Activated CD4-positive, alpha-beta T cell treated with anti-CD3 and anti-CD28 coated beads, Interleukin-10, Interleukin-2, amounts not matched to agents 100 ng/mL and 50 ng/mL, durations not matched to agents 16 hours and 8 hours (primary cell): Measurements from ENCODE around the gene NAV2.
A peak's percentile ranks its signal among the peaks of the same experiment; 100 is the strongest.
"Not testable (repeated sequence)": the region's sequence is repeated elsewhere in the genome, so short reads cannot be mapped to it uniquely, and the experiment has no call there.

Experiments used
- DNase-seq: peaks from one replicate; pipeline ENCODE4 v3.0.0-alpha.2; 2020

NAV2 gene

DNA sequence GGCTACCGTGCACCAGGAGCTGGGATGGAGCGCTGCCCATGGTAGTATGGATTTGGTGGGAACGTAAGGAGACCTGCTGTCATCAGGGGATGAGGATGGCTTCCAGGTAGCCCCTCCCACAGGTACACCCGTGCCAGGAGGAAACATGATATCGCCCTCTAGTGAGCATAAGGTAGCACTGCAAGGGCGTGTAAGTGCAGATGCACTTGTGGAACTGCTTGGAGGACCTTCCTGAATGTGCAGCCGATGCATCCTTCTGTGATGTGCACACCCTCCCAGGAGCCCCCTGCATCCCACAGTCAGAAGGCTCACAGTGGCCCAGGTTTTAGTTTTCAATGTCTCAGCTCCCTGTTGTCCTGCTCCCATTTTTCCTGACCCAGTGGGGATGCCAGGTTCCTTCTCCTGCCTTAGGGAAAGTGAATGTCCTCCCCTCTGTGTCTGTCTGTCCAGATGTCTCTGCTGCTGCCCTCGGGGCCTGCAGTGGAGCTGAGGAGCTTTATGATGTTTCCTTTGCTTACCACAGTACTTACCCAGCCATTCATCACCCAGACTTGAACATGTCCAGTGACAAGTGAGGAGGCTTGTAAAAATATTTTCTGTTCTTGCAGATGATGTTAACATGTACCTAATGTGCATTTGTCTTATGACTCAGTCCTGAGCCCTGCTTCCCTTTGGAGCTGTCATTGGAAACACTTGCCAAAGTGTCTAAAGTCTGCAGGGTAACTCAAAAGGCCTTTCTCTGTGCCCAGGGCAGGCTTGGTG is 398.5 kb downstream of the NAV2 start:
- DNase-seq: peak; percentile 74

DNA sequence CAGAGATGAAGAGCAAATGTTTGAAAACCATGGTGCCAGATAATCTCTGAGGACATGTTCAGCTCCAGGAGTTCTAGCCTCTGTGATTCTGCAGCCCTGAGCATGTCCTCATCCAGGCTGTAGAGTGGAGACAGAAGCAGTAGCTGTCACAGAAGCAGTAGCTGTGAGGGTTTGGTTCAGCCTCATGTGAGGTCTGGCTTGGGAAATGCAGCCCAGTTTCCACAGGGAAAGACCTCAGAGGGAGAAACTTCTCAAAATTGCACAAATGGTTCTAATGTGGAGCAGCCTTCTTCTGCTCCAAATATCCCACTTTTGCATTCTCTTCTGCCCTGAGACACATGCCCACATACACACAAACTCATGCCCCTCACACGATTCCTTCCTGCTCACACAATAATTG is 399.2 kb downstream of the NAV2 start:
- DNase-seq: no peak

DNA sequence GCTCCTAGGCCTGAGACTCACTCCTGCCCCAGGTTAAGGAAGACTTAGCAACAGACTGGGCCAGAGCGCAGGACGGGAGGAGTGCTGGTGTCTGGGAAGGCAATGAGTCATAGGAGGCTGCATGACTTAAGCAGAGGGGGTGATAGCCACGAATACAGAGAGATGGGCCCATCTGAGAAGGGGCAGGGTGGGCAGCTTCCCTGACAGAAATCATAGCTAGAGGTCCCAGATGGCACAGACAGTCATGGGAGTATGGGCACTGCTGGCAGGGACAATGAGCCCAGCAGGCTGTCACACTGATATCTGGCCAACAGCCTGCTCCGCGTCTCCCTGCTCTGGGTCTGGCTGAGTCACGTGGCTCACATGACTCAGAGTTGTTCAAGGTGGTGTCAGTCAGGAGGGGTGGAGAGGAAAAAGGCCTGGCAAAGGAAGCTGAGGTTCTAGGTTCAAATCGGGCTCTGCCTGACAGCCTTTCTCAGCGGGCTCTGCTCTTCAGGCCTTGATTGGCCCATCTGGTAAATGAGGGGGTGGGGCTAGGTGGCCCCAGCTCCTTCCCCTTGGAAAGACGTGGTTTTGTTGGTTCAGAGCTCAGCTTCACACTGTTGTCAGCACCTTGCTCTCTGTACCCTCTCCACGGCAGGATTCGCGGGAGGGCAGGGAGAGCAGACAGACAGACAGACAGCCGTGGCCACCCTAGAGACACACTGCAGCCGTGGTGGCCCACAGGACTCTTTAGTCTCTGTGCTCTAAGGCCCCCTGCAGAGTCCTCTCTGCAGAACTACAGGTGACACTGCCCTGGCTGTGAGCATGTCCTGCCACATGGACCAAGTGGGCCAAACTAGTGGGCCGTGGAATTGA is 399.9 kb downstream of the NAV2 start:
- DNase-seq: peak; percentile 35

DNA sequence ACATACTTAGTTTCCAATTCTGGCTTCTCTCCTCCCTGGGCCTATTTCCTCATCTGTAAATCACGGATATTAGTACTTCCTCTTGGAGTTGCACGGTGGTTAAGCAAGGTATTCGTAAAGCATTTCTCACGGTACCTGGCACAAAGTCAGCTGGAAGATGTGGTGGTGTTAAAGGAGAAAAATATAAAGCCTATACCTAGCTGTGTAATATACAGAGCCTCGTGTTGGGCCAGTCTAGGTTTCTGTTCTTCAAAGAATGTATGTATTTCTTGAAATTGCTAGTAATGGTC is 400.5 kb downstream of the NAV2 start:
- no peak for DNase-seq

DNA sequence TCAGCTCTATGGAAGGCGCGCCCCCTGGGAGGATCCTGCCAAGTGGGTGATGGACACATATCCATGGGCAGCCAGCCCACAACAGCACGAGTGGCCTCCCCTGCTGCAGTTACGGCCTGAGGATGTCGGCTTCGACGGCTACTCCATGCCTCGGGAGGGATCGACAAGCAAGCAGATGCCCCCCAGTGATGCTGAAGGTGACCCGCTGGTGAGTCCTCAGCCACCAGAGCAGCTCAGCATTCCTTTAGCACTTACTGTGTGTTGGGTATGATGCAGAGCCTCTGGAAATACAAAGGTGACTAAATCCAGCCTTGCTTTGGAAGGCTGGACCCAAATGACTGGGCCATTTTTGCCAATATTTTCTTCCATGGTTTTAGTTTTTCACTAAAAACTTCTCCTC is 402.0 kb downstream of the NAV2 start:
- no peak for DNase-seq

DNA sequence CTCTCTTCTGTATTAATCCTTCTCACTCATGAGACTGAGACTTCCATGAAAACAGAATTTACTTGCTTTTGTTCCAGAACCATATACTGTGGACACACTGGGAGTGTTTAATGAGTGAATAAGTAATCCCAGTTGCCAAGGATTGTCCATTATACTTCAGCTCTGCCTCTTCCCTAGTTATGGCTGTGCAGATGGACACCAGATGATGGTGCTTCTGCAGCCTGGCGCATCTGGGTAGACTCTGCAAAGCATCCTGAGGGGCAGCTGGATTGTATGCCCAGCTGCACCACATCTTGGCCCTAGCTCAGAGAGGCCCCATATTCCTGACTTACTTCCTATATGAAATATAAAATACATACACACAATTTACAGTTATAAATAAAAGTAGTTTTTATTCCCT is 404.2 kb downstream of the NAV2 start:
- DNase-seq: no peak

DNA sequence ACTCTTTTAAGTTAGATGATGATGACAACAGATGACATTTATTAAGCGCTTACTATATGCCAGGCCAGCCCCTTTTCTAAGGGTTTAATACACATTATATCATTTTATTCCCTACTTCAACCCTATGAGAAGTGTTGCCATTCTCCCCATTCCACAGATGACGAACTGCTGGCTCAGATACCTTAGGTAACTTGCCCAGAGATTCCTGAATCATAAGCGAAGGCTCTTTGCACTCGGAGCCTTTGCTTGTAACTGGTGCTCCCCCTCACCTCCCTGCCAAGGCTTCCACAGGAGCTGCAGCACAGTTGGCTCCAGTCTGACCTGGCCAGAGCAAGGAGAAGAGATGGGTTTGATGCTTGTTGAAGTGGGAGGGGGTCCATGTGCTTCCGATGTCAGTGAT is 404.7 kb downstream of the NAV2 start:
- no peak for DNase-seq

DNA sequence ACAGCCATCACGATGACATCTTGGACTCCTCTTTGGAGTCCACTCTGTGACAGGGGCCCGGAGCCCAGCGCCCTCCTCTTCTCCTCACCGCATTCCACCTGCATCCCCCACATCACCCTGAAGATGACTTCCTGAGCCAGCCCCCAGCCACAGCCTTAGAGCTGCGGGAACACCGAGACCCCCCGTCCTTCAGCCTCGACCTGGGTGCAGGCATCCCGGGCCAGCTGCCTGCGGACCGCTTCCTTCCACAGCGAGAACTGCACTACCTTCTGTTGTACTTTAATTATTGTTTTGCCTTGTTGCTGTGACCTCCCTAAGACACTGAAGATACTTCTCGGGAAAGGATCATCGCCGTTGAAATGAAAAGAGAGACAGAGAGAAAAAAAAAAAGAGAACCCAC is 405.6 kb downstream of the NAV2 start:
- no peak for DNase-seq

DNA sequence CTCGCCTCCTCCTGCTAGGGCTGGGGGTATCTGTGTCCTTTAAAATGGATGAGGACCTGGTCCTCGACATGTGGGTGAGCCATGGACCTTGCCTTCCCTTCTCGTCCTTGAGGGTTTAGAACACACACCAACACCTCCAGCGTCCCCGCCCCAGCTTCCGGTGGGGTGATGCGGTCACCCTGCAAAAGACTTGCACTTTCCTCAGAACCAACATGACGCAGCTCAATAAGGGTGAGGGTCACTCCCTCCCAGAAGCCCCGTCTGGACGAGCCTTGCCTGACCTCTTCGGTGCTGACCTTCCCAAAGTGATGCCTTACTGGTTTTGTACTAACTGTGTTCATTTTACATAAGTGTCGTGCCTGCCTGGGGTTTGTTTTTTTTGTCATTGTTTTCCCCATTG is 406.7 kb downstream of the NAV2 start:
- no peak for DNase-seq

DNA sequence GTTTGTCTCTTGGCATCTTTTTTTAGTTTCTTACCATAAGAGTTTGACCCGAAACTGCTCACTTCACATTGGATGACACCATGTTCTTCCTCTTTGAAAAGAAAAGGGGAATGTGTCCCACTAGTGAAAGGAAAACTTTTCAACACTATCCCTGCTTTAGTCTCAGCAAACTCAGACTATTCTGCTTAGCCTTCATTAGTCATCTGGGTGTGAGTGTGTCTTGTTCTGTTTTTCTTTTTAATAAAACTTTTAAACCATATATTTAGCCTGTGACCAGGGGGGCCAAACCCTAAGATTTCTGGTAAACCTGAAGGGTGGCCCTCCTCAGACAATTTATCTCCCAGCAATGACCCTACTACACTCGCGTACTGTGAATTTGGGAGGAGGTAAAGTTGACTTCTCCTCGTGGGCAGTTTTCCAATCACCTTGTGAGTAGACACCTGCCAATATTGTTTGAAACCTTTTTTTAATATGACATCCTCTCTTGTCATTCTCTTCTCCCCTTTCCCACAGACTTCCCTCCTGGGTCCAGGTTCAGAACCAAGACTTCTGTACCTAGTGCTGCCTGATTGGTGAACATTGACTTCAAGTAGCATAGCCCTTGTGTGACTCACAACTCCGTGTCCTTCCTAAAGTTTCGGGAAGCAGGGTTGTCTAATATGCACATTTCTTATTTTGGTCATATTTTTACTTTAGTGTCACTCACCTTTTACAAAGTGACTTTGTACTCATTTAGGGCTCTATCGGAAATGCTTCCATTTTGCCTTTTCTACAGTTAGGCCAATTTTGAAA is 407.7 kb downstream of the NAV2 start:
- no peak for DNase-seq

DNA sequence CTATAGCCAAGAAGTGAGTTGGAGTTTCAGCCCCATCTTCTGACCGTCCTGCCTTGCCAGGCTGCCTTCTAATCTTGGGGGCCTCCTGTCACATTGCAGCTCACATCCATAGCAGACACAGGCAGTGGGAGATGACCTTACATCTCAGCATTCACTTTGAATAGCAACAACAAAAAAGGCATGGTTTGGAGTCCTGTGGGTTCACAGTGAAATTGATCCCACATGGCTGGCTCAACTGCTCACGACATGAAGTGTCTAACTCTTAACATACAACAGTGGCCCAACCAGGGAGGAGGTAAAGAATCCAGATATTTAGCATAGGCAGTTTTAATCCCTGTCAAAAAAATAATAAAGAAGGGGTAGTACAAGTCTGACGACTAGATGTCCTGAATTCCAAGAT is 409.5 kb downstream of the NAV2 start:
- no peak for DNase-seq

DNA sequence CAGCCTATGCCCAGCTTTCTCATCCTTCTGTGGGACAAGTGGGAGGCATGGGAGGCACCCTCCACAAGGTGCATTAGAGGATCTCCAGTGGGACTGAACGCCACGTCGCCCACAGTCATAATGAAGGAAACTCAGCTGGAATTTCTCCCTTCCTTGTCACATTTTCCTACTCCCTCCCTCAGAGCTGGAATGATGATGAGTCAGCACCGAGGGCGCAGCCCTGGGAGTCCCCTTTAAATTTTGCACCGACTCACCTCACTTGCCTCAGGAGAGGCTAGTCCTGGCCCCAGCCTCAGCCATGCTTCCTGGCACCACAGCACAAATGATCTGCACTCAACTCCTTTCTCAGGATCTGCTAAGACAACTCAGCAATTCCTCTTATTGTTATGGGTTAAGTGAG is 413.3 kb downstream of the NAV2 start:
- DNase-seq: no peak

DNA sequence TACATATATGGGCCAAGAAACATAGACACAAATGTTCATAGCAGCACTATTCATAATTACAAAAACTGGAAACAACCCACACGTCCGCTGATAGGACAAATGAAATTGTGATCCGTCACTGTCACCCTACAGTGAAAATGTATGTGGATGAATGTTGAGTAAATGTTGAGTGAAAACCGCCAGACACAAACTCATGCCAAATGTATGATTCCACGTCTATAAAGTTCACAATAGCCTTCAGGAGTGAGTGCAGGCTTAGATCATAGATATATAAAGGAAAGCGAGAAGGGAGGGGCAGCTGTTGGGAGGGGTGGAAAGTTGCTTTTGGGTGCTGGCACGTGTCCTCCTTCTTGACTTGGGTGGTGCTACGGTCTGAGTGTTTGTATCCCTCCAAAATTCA is 414.1 kb downstream of the NAV2 start:
- DNase-seq: no peak

DNA sequence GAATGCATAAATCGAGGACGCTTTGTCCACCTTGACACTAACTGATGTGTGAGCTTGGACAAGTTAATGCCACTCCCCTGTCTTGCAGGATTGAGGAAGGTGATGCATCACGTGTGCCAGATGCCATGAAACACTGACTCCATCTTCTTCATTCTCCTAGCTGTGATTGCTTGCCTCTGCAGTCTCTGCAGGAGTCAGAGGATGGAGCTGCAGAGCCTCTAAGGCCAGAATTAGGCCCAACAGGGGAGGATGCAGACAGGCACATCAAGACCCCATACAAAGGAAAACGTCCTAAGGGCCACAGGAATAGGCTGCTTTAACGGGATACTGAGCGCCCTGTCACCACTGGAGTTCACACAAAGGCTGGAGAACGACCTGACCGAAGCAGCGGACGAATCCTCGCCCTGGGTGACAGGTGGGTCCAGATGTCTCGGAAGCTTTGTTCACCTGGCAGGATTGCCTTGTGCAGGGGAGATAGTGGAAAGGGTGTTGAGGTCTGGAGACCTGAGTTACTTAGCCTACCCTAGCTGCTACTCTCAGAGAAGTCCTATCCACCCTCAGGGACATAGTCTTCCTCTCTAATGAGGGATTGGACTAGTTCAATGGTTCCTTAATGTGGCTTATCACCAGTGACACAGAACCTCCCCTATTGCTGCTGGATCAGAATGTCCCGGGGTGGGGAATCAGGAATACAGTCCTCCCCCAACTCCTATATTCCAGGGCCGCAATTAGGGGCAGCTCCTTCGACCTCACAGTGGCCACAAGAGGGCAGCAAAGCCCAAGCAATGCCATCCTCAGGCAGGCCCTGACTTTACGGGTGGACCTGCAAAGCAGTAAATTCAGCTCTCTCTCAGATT is 415.3 kb downstream of the NAV2 start:
- DNase-seq: peak; percentile 74

DNA sequence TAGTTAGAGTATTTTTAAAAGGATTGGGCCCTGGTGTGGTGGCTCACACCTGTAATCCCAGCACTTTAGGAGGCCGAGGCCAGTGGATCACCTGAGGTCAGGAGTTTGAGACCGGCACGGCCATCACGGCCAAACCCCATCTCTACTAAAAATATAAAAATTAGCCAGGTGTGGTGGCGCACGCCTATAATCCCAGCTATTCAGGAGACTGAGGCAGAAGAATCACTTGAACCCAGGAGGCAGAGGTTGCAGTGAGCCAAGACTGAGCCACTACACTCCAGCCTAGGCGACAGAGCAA is 415.8 kb downstream of the NAV2 start:
- DNase-seq: not testable (repeated sequence)

DNA sequence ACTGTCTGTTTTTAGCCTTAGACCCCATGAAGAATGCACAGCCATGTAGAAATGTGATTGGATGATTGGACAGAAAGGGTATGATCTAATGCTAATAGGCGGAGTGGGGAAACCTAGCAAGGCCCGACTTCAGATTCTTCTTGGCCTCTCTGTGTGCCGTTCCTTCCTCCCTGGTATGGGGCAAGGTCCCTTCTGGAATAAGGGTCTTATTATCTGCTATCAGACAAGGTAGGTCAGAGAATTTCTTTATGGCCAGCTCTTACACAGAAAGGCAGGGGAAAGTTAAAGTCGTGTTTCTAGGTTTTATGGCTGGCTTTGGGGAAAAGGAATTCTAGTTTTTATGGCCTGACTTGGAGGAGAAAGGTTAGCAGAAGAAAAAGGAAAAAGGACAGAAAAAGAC is 417.0 kb downstream of the NAV2 start:
- no peak for DNase-seq

DNA sequence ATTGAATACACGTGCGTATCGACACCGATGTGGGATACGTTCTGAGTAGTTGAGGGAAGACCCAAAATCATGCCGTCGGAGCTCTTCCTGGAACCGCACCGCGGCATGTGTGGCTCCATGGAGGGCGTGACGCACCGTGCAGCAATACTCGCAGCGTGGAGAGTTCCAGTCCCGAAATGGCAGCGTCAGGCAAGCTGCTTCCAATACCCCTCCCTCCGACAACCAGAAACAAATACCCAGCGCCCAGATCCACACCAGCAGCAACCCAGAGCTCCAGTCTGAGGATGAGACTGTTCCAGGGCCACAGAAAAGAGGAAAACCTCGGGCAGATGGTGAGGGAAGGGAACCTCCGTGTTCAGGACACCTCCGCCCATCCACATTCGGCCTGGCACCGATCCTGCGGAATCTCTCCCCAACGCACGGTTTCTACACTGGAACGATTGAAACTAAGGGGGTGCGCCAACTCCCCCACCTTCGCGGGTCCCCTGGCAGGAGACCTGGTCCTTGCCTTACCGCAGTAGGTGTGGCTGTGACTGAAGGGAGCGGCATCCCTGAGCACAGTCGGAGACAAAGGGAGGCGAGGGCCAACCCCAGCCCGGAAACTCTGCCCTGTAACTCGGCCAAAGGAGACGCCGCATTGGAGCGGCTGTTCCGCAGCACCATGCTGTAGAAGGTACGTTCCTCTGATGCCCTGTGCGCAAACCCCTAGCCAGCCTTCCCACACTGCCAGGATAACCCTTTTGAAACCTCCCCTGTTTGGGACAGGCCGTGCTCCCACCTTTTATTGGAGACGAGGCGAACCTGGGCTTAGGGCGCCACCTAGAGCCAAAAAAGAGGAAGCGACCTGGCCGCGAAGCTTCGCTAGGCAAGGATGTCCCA is 419.4 kb downstream of the NAV2 start:
- DNase-seq: peak; percentile 51

DNA sequence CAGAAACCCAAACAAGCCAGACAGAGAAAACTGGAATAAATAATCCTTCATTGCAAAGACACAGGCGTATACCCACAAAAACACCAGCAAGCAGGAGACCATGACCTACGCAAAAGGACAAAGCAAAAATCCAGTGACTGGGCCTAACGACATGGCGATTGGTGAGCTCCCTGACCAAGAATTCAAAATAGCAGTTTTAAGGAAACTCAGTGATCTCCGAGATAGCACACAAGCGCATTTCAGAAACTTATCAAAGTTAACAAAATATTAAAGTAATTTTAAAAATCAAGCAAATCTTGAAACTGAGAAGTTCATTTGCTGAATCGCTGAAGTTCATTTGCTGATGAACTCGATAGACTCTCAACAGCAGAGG is 420.0 kb downstream of the NAV2 start:
- no peak for DNase-seq

DNA sequence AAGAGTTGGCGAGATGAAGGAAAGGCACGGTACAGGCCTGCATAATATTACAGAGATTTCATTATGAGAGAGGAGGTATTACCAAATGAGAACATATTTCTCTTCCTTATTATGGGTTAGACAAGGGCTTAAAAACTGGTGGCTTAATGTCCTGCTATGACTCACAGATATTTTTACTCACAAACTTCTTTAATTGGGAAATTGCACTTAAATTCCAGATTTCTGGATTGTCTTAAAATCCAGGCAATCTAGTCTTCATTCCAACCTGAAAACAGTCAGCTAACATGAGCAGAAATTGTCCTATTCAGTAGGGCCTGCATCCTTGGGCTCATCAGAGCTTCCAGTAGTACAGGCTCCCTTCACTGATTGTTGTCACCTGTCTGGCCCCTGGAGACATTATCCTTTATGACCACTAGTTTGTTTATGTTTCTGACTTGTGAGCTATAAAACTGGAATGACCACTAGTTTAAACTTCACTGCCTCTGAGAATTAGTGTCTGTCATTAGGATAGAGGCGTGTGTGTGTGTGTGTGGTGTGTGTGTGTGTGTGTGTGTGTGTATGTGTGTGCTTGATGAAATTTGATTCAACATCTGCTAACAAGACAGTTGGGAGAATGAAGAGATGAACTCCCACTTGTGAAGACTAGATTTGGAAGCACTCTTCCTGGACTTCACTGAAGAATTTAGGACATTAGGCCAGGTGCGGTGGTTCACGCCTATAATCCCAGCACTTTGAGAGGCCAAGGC is 422.5 kb downstream of the NAV2 start:
- DNase-seq: no peak

DNA sequence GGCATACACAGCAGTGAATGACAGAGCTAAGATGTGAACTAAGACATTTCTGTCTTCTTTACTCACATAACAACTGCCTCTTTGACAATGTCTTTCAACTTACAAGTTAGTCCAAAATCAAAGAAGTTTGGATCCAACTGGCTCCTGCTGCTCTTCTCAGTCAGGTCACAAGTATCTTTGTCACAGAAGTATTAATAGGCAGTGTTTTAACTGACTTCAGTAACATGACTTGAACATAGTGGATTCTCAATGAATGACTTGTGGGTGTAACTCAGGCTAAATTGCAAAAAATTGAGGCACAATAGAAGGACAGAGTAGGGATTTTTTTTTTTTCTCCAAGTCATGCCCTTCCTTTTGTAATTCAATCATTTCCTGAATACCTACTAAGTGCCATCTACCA is 425.0 kb downstream of the NAV2 start:
- DNase-seq: no peak

DNA sequence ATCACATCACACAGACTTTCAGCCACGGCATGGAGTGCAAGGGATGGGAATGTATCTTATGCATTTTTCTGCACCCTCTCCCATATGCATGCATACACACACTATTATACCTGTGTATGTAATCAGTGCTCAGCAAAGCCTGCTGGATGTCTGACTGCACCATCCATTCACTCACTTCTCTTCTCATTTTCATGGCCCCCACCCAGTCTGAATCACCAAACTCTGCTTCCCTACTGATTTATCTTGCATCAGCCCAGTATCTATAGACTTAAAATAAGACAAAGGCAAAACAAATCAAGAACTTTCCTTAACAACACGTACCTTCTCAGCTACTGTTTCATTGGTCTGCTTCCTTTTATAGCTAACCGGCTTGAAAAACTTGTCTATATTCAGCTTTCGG is 426.1 kb downstream of the NAV2 start:
- no peak for DNase-seq
